Stomach (tissue), 9 donors: ENCODE data around the gene CYTH1. TPM values are rescaled to one million over a fixed set of nuclear protein-coding genes. Genes with fewer than 3 reads are reported as not detected.

Experiments
- DNase-seq, 2 donors: peaks; one replicate each; pipeline versions ENCODE4 v3.0.0 to v3.0.0-alpha.2; 2013 to 2019
- H3K27ac ChIP-seq, 5 donors: fragments of 200-600 bp in 4 of 5; sonication (generic) in 4 of 5; one replicate each; pipeline ENCODE4 v1.5.1; 2013 to 2019; ENCODE audit warnings: mild to moderate bottlenecking in 1 of 5, moderate library complexity in 1 of 5
- H3K27me3 ChIP-seq, 3 donors: fragments of 200-600 bp; sonication (generic); one replicate each; pipeline ENCODE4 v1.5.1; 2017 to 2019; ENCODE audit warnings: mixed run types in 1 of 3
- H3K36me3 ChIP-seq, 4 donors: fragments of 200-600 bp; sonication (generic); 1 replicate in 3 of 4; 2 replicates in 1 of 4; pipeline ENCODE4 v1.5.1; 2016 to 2019
- H3K4me1 ChIP-seq, 4 donors: fragments of 200-600 bp; sonication (generic); one replicate each; pipeline ENCODE4 v1.5.1; 2016 to 2019
- H3K4me3 ChIP-seq, 4 donors: fragments of 200-600 bp; sonication (generic) in 3 of 4; one replicate each; pipeline ENCODE4 v1.5.1; 2016 to 2019; ENCODE audit warnings: mild to moderate bottlenecking in 1 of 4
- H3K9me3 ChIP-seq, 4 donors: fragments of 200-600 bp; sonication (generic); one replicate each; pipeline ENCODE4 v1.5.1; 2016 to 2019
- EP300 ChIP-seq: sonication (generic); formaldehyde crosslinking; IDR thresholded peaks from one replicate; pipeline ENCODE4 v1.6.1; 2017; ENCODE audit warnings: antibody characterized with exemption
- POLR2A ChIP-seq, 4 donors: fragments of 450-650 bp; IDR thresholded peaks; one replicate each; pipeline ENCODE4 v1.6.1; 2016; ENCODE audit warnings: antibody characterized with exemption in 4 of 4, control low read depth in 2 of 4, mild to moderate bottlenecking in 1 of 4, moderate library complexity in 1 of 4
- POLR2AphosphoS5 ChIP-seq, 3 donors: sonication (generic); formaldehyde crosslinking; IDR thresholded peaks; one replicate each; pipeline ENCODE4 v1.6.1; 2016; ENCODE audit warnings: antibody characterized with exemption in 3 of 3
- WGBS, 5 donors: extraction: QIAGEN DNeasy Blood & Tissue Kit in 3 of 5; methylation state at CpG; one replicate each; pipeline versions ENCODE4 v1.1.5 to v1.1.7; 2013 to 2018; 5-methylcytosine and 5-hydroxymethylcytosine counted together
- intact Hi-C: fragments of 100-400 bp; cut with DNase I; formaldehyde crosslinking; loops from one replicate; pipeline ENCODE4 v1.15.1; 2023; ENCODE audit warnings: low total_unique reads
- polyA plus RNA-seq, 3 donors: library from polyadenylated mRNA; stranded (reverse); fragments of 200-250 nt; gene quantifications; one replicate each; pipeline ENCODE4 v1.2.3, GENCODE V29; 2013
- total RNA-seq, 5 donors: library from RNA; depleted of rRNA; stranded (reverse); fragments of >200 nt; gene quantifications; one replicate each; pipeline versions ENCODE4 v1.1.0 to v1.2.3, GENCODE V29; 2014 to 2016
- TF ChIP-seq, protein P1 (sequence below), 7 experiments: fragments of 450-650 bp in 4 of 7; fragments of 200-600 bp in 3 of 7; sonication (generic) in 3 of 7; IDR thresholded peaks; one replicate each; pipeline ENCODE4 v1.5.1; 2016 to 2019; ENCODE audit warnings: antibody characterized with exemption in 7 of 7, control low read depth in 2 of 7, mild to moderate bottlenecking in 1 of 7
- donor health status: healthy with polysubstance abuse.
- donor health status: Bipolar disorder and iron deficiency.
- donor health status: healthy.

The CYTH1 gene
- total and polyA plus RNA-seq, 8 donors = 29.6 to 137 (median 55.9) TPM

DNA sequence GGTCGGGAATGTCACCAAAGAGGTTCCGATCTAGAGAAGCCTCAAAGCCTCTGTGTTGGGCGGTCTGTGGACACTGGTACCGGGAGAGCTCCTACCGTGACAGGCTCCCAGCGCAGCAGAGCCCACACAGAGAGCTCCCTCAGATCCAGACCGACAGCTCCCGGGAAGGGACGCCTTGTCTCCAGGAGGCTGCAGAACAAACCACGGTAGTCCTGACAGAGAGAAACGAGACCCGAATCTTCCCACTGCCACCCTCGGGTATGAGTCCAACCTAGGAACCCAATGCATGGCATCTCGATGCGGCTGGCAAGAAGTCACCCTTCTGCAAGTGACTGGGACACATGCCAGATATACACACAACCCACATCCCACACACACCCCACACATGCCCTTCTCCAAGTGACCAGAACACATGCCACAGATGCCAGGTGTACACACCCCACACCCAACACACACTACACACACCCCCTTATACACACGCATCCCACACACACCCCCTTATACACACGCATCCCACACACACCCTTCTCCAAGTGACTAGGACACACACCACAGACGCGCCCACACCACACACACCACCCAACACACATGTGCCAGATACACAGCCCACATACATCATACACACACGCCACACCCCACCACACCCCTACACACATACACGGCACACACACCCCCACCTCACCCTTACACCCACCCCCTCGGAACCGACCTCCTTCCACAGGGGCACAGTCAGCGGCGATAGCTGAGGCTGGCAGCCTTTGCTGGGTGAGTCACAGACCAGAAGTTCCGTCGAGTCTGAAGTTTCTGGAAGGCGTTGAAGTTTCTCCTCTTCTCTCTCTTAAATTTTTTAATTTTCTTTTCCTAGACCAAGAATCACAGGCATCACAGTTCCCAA is 15.9 kb upstream of the CYTH1 start:
- WGBS, 5 donors = 71 to 87% (median 80%) methylated on average over 22 to 28 of the region's 28 CpGs
- intact Hi-C loops = loop anchor here (10.0 kb wide), 1 partner anchor 303 kb away; no protein-coding TSS in a partner anchor
- no peak for TF ChIP-seq POLR2AphosphoS5 (IDR thresholded peaks at IDR 0.05)
- no peak for TF ChIP-seq POLR2A (IDR thresholded peaks at IDR 0.05)
- TF ChIP-seq, protein P1, sequence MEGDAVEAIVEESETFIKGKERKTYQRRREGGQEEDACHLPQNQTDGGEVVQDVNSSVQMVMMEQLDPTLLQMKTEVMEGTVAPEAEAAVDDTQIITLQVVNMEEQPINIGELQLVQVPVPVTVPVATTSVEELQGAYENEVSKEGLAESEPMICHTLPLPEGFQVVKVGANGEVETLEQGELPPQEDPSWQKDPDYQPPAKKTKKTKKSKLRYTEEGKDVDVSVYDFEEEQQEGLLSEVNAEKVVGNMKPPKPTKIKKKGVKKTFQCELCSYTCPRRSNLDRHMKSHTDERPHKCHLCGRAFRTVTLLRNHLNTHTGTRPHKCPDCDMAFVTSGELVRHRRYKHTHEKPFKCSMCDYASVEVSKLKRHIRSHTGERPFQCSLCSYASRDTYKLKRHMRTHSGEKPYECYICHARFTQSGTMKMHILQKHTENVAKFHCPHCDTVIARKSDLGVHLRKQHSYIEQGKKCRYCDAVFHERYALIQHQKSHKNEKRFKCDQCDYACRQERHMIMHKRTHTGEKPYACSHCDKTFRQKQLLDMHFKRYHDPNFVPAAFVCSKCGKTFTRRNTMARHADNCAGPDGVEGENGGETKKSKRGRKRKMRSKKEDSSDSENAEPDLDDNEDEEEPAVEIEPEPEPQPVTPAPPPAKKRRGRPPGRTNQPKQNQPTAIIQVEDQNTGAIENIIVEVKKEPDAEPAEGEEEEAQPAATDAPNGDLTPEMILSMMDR (IDR thresholded peaks at IDR 0.05) = no peak
- no peak for TF ChIP-seq EP300
- peak in 1 of 2 donors; percentile 3 for DNase-seq
- no peak overlapping the region for H3K27ac ChIP-seq
- H3K4me1 ChIP-seq = peaks cover 5 to 41% (median 29%) of the 10 kb centered on the region in 4 donors
- no peaks in the 10 kb centered on the region for H3K27me3 ChIP-seq
- H3K9me3 ChIP-seq = no peaks in the 10 kb centered on the region
- H3K4me3 ChIP-seq = no peak overlapping the region
- H3K36me3 ChIP-seq = peaks cover 38 to 99% (median 90%) of the 10 kb centered on the region in 4 donors

DNA sequence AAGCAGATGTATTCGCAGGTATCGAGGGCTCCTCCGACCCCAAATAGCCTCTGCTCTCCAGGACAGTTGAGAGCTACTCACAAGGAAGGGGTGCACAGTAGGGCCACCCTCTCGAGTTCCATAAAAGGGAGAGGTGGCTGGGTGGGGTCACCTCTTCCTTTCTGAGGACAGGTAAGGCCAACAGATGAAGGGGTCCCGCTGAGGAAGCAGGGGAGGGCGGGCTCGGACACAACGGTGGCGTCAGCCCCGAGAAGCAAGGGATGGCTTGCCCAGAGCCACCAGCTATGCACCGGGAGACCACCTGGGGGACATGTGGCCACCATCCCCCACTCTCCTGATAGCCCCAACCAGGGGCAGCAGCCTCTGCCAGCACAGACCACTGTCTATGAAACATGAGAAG is 15.1 kb upstream of the CYTH1 start:
- no peaks in the 10 kb centered on the region for H3K9me3 ChIP-seq
- peak overlapping the region in 2 of 5 donors; percentile 11 to 55 for H3K27ac ChIP-seq
- 81 to 88% (median 86%) methylated on average over 11 of the region's 11 CpGs for WGBS, 5 donors
- intact Hi-C loops = loop anchor here (10.0 kb wide), 1 partner anchor 302 kb away; no protein-coding TSS in a partner anchor
- TF ChIP-seq EP300 (no peak), POLR2A (IDR thresholded peaks at IDR 0.05) (no peak), POLR2AphosphoS5 (IDR thresholded peaks at IDR 0.05) (no peak)
- TF ChIP-seq, protein P1 (IDR thresholded peaks at IDR 0.05) = no peak
- no peak overlapping the region for H3K4me3 ChIP-seq
- H3K27me3 ChIP-seq = no peaks in the 10 kb centered on the region
- H3K36me3 ChIP-seq = peaks cover 34 to 92% (median 85%) of the 10 kb centered on the region in 4 donors
- peaks cover 5 to 44% (median 31%) of the 10 kb centered on the region in 4 donors for H3K4me1 ChIP-seq
- DNase-seq = no peak

DNA sequence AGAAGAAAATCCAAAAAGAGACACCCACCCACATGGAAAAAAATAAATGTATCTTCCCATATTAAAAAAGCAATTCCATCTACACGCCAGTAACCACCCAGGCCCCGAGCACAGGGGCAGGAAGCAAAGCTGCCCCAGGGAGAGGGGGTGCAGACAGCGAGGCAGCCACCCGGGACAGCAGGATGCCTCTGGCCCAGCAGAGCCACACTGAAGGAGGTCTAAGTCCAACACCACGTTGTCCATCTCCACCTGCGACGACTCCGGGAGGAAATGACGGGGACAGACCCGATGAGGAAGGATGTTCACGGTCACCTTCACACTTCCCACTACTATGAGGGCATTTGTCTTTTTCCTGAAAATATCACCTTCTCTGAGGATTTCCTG is 14.4 kb upstream of the CYTH1 start:
- intact Hi-C loops = loop anchor here (10.0 kb wide), 1 partner anchor 302 kb away; no protein-coding TSS in a partner anchor
- no peak for DNase-seq
- Histone ChIP-seq H3K4me1 (peaks cover 11 to 51% (median 38%) of the 10 kb centered on the region in 4 donors), H3K27ac (peak overlapping the region in 4 of 5 donors; percentile 9 to 59 (median 52)), H3K27me3 (no peaks in the 10 kb centered on the region), H3K9me3 (no peaks in the 10 kb centered on the region), H3K4me3 (no peak overlapping the region), H3K36me3 (peaks cover 30 to 89% (median 81%) of the 10 kb centered on the region in 4 donors)
- TF ChIP-seq POLR2AphosphoS5 (IDR thresholded peaks at IDR 0.05) = no peak
- no peak for TF ChIP-seq EP300
- no peak for TF ChIP-seq POLR2A (IDR thresholded peaks at IDR 0.05)
- TF ChIP-seq, protein P1 (IDR thresholded peaks at IDR 0.05) = no peak
- 57 to 73% (median 62%) methylated on average over 11 of the region's 11 CpGs for WGBS, 5 donors

DNA sequence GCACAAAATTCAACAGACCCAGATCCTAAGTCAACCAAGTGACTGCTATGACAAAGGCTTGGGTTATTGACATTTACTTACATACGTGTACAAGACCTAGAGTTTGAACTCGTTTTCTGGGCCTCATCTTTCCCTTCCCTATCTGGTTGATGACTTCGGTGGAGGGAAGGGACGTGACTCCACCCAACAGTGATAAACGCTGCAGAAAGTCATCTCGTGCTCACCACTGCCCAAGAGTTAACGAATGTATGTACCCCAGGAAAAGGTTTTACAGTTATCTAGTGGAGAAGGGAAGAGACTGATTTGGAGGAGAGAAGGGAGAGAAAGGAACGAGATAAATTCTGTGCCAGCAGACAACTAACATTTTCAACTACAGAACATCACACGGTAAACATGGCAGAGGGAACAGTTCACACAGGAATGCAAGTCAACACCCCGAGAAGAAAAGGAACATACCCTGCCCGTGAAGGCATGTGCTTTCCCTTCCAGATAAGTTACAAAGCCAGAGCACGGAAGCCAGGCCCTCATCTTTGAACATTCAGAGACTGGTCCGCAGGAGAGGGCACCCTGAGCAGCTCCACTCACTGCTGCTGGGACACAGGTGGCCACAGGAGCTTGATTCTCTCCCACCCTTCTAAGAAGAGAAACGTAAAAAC is 13.9 kb upstream of the CYTH1 start:
- Histone ChIP-seq H3K4me1 (peaks cover 16 to 57% (median 42%) of the 10 kb centered on the region in 4 donors), H3K27ac (peak overlapping the region in 4 of 5 donors; percentile 9 to 59 (median 52)), H3K27me3 (no peaks in the 10 kb centered on the region), H3K36me3 (peaks cover 30 to 86% (median 77%) of the 10 kb centered on the region in 4 donors), H3K4me3 (no peak overlapping the region), H3K9me3 (no peaks in the 10 kb centered on the region)
- peak; percentile 12 to 52 for DNase-seq
- TF ChIP-seq EP300 (no peak), POLR2AphosphoS5 (IDR thresholded peaks at IDR 0.05) (peak in 1 of 3 donors; percentile 23)
- WGBS, 5 donors = 46 to 69% (median 52%) methylated on average over 14 of the region's 14 CpGs
- intact Hi-C loops = loop anchor here (10.0 kb wide), 1 partner anchor 301 kb away; no protein-coding TSS in a partner anchor
